ENCODE data around the gene ASIC2. TPM values are rescaled to one million over a fixed set of nuclear protein-coding genes. Genes with fewer than 3 reads are reported as not detected.

Gene ASIC2
- total and polyA plus RNA-seq, 10 donors = not detected

GRCh38 chr17:33015716-33016346 lies 277.3 kb downstream of the ASIC2 start:
- H3K9me3 ChIP-seq = no peaks in the 10 kb centered on the region
- WGBS, 5 donors = 61 to 82% (median 71%) methylated on average over 8 to 9 of the region's 9 CpGs
- DNase-seq = no peak
- no peaks in the 10 kb centered on the region for H3K36me3 ChIP-seq
- no peaks in the 10 kb centered on the region for H3K4me1 ChIP-seq
- intact Hi-C loops (cut with DNase I; ENCODE audit: low total_unique reads) = no loop called here
- TF ChIP-seq POLR2AphosphoS5 (IDR thresholded peaks at IDR 0.05) = no peak
- no peak overlapping the region for H3K4me3 ChIP-seq
- H3K27me3 ChIP-seq (replicated peaks in 1 of 7) = no peaks in the 10 kb centered on the region
- no peak overlapping the region for H3K27ac ChIP-seq

- no peaks in the 10 kb centered on the region for H3K4me1 ChIP-seq
- TF ChIP-seq, protein P1, sequence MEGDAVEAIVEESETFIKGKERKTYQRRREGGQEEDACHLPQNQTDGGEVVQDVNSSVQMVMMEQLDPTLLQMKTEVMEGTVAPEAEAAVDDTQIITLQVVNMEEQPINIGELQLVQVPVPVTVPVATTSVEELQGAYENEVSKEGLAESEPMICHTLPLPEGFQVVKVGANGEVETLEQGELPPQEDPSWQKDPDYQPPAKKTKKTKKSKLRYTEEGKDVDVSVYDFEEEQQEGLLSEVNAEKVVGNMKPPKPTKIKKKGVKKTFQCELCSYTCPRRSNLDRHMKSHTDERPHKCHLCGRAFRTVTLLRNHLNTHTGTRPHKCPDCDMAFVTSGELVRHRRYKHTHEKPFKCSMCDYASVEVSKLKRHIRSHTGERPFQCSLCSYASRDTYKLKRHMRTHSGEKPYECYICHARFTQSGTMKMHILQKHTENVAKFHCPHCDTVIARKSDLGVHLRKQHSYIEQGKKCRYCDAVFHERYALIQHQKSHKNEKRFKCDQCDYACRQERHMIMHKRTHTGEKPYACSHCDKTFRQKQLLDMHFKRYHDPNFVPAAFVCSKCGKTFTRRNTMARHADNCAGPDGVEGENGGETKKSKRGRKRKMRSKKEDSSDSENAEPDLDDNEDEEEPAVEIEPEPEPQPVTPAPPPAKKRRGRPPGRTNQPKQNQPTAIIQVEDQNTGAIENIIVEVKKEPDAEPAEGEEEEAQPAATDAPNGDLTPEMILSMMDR (IDR thresholded peaks at IDR 0.05 in 8 of 11, conservative IDR thresholded peaks at IDR 0.05 in 3 of 11) = no peak
- no peak for TF ChIP-seq POLR2AphosphoS5 (IDR thresholded peaks at IDR 0.05)
- no peak for TF ChIP-seq POLR2A (IDR thresholded peaks at IDR 0.05)
- intact Hi-C loops (cut with DNase I; ENCODE audit: low total_unique reads) = no loop called here
- H3K9me3 ChIP-seq = no peaks in the 10 kb centered on the region
- peaks cover 0 to 4% (median 0%) of the 10 kb centered on the region in 7 donors for H3K27me3 ChIP-seq (replicated peaks in 1 of 7)
- no peaks in the 10 kb centered on the region for H3K36me3 ChIP-seq
- DNase-seq = no peak
- WGBS, 5 donors = 63 to 80% (median 74%) methylated on average over 6 to 7 of the region's 7 CpGs
- no peak overlapping the region for H3K4me3 ChIP-seq
- H3K27ac ChIP-seq = no peak overlapping the region
These were observed 278.3 kb downstream of the ASIC2 start for GRCh38 chr17:33014751-33015150.

GRCh38 chr17:33013596-33014375 lies 279.3 kb downstream of the ASIC2 start:
- Histone ChIP-seq H3K9me3 (no peaks in the 10 kb centered on the region), H3K4me3 (no peak overlapping the region), H3K27me3 (replicated peaks in 1 of 7) (peaks cover 0 to 7% (median 0%) of the 10 kb centered on the region in 7 donors), H3K27ac (no peak overlapping the region), H3K4me1 (no peaks in the 10 kb centered on the region), H3K36me3 (no peaks in the 10 kb centered on the region)
- intact Hi-C loops (cut with DNase I; ENCODE audit: low total_unique reads) = no loop called here
- 80 to 90% (median 85%) methylated on average over 18 of the region's 18 CpGs for WGBS, 5 donors
- DNase-seq = no peak
- TF ChIP-seq, protein P1 (IDR thresholded peaks at IDR 0.05 in 8 of 11, conservative IDR thresholded peaks at IDR 0.05 in 3 of 11) = no peak
- TF ChIP-seq POLR2AphosphoS5 (IDR thresholded peaks at IDR 0.05) = no peak
- no peak for TF ChIP-seq POLR2A (IDR thresholded peaks at IDR 0.05)

DNA sequence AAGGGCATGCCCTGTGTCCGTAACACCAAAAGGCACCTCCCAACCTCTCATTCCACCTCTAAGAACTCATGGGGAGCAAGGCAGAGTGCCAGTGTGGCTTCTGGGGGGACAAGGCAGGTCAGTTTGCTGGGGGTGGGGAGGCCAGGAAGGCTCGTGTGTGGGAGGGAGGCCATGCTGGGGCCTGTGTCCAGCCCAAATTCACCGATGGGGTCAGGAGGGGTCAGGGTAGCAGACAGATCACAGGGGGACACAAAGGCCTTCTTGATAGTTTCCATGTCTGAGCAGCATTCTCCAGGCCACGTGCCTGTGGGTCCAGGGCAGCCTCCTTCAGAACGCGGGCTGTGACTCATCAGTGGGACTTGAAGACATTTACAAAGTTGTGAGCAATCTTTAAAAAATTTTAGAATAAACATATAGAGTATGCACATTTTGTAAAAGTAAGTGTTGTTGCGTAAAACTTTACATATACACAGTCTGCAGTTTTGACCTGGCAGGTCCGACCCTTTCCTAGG lies 280.5 kb downstream of the ASIC2 start:
- H3K4me3 ChIP-seq = no peak overlapping the region
- H3K4me1 ChIP-seq = no peaks in the 10 kb centered on the region
- peaks cover 0 to 8% (median 0%) of the 10 kb centered on the region in 7 donors for H3K27me3 ChIP-seq (replicated peaks in 1 of 7)
- DNase-seq = no peak
- WGBS, 5 donors = 64 to 87% (median 82%) methylated on average over 8 of the region's 8 CpGs
- TF ChIP-seq, protein P1 (IDR thresholded peaks at IDR 0.05 in 8 of 11, conservative IDR thresholded peaks at IDR 0.05 in 3 of 11) = no peak
- TF ChIP-seq POLR2AphosphoS5 (IDR thresholded peaks at IDR 0.05) (no peak), POLR2A (IDR thresholded peaks at IDR 0.05) (no peak)
- H3K9me3 ChIP-seq = no peaks in the 10 kb centered on the region
- no peaks in the 10 kb centered on the region for H3K36me3 ChIP-seq
- no peak overlapping the region for H3K27ac ChIP-seq
- intact Hi-C loops (cut with DNase I; ENCODE audit: low total_unique reads) = no loop called here
